Measurements from ENCODE around the gene TOLLIP.
"Not testable (repeated sequence)": the region's sequence is repeated elsewhere in the genome, so short reads cannot be mapped to it uniquely, and the experiment has no call there.

TOLLIP gene

GRCh38 chr11:1266976-1267375 is 42.5 kb downstream of the TOLLIP start:
- not testable (repeated sequence) for H3K79me2 ChIP-seq (ENCODE audit: control insufficient read depth, insufficient read depth, low read length); H2BK15ac ChIP-seq (replicated peaks; ENCODE audit: low read depth); H3K4me3 ChIP-seq (ENCODE audit: low read length); H3K23ac ChIP-seq (ENCODE audit: low read length); H2BK5ac ChIP-seq (ENCODE audit: low read length); DNase-seq; H3K4me2 ChIP-seq (ENCODE audit: low read length); H4K8ac ChIP-seq (ENCODE audit: low read depth, low read length); H3K56ac ChIP-seq (ENCODE audit: low read length); H3K9ac ChIP-seq (ENCODE audit: low read length); H3K18ac ChIP-seq (ENCODE audit: low read length); H4K5ac ChIP-seq (ENCODE audit: low read length); H3K79me1 ChIP-seq (ENCODE audit: low read length); H2AK5ac ChIP-seq (ENCODE audit: low read length); H3K36me3 ChIP-seq (ENCODE audit: control insufficient read depth, insufficient read depth, low read length); H2BK120ac ChIP-seq (ENCODE audit: low read depth, low read length); H3K27me3 ChIP-seq (ENCODE audit: insufficient read depth, low read length, poor library complexity); H3K4me1 ChIP-seq (ENCODE audit: control insufficient read depth, low read depth, low read length); H3K27ac ChIP-seq (ENCODE audit: low read depth, low read length); H3K4ac ChIP-seq (ENCODE audit: low read depth, low read length)
- no CpG with 5 or more reads among the region's 2 CpGs for WGBS (ENCODE audit: extremely low coverage, insufficient coverage, low lambda C conversion rate)

DNA sequence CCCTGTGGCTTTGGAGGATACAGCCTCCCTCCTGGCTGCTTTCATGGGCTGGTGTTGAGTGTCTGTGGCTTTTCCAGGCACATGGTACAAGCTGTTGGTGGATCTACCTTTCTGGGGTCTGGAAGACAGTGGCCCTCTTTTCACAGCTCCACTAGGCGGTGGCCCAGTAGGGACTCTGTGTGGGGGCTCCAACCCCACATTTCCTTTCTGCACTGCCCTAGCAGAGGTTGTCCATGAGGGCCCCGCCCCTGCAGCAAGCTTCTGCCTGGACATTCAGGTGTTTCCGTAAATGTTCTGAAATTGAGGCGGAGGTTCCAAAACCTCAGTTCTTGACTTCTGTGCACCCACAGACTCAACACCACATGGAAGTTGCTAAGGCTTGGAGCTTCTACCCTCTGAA is 44.0 kb downstream of the TOLLIP start:
- not testable (repeated sequence) for H3K4me1 ChIP-seq (ENCODE audit: control insufficient read depth, low read depth, low read length); H4K8ac ChIP-seq (ENCODE audit: low read depth, low read length); H3K79me1 ChIP-seq (ENCODE audit: low read length); H2BK15ac ChIP-seq (replicated peaks; ENCODE audit: low read depth); H2BK120ac ChIP-seq (ENCODE audit: low read depth, low read length); H3K23ac ChIP-seq (ENCODE audit: low read length); H3K79me2 ChIP-seq (ENCODE audit: control insufficient read depth, insufficient read depth, low read length); H3K4me2 ChIP-seq (ENCODE audit: low read length); H3K56ac ChIP-seq (ENCODE audit: low read length); H2AK5ac ChIP-seq (ENCODE audit: low read length); H3K4me3 ChIP-seq (ENCODE audit: low read length); H3K4ac ChIP-seq (ENCODE audit: low read depth, low read length); H3K9ac ChIP-seq (ENCODE audit: low read length); H3K18ac ChIP-seq (ENCODE audit: low read length); H3K36me3 ChIP-seq (ENCODE audit: control insufficient read depth, insufficient read depth, low read length); H3K27ac ChIP-seq (ENCODE audit: low read depth, low read length); H3K27me3 ChIP-seq (ENCODE audit: insufficient read depth, low read length, poor library complexity); H4K5ac ChIP-seq (ENCODE audit: low read length); H2BK5ac ChIP-seq (ENCODE audit: low read length); DNase-seq
- no CpG with 5 or more reads among the region's 4 CpGs for WGBS (ENCODE audit: extremely low coverage, insufficient coverage, low lambda C conversion rate)

- not testable (repeated sequence) for H2AK5ac ChIP-seq (ENCODE audit: low read length); H3K36me3 ChIP-seq (ENCODE audit: control insufficient read depth, insufficient read depth, low read length); H3K27me3 ChIP-seq (ENCODE audit: insufficient read depth, low read length, poor library complexity); H2BK120ac ChIP-seq (ENCODE audit: low read depth, low read length); H4K5ac ChIP-seq (ENCODE audit: low read length); H3K4me2 ChIP-seq (ENCODE audit: low read length); H3K9ac ChIP-seq (ENCODE audit: low read length); H3K18ac ChIP-seq (ENCODE audit: low read length); H4K8ac ChIP-seq (ENCODE audit: low read depth, low read length); H3K79me2 ChIP-seq (ENCODE audit: control insufficient read depth, insufficient read depth, low read length); H3K4me3 ChIP-seq (ENCODE audit: low read length); H3K27ac ChIP-seq (ENCODE audit: low read depth, low read length); H3K23ac ChIP-seq (ENCODE audit: low read length); H3K4me1 ChIP-seq (ENCODE audit: control insufficient read depth, low read depth, low read length); H2BK15ac ChIP-seq (replicated peaks; ENCODE audit: low read depth); H2BK5ac ChIP-seq (ENCODE audit: low read length); H3K79me1 ChIP-seq (ENCODE audit: low read length); H3K4ac ChIP-seq (ENCODE audit: low read depth, low read length); H3K56ac ChIP-seq (ENCODE audit: low read length)
- WGBS (ENCODE audit: extremely low coverage, insufficient coverage, low lambda C conversion rate) = no CpG with 5 or more reads among the region's 3 CpGs
- peak; percentile 83 for DNase-seq
Measured at GRCh38 chr11:1264444-1264843, 45.0 kb downstream of the TOLLIP start.

GRCh38 chr11:1263010-1263409 is 46.4 kb downstream of the TOLLIP start:
- Histone ChIP-seq H3K79me2 (ENCODE audit: control insufficient read depth, insufficient read depth, low read length) (no peaks in the 10 kb centered on the region), H3K18ac (ENCODE audit: low read length) (no peak overlapping the region), H2BK15ac (replicated peaks; ENCODE audit: low read depth) (no peak overlapping the region), H3K23ac (ENCODE audit: low read length) (no peak overlapping the region), H4K5ac (ENCODE audit: low read length) (no peak overlapping the region), H2AK5ac (ENCODE audit: low read length) (no peak overlapping the region), H3K36me3 (ENCODE audit: control insufficient read depth, insufficient read depth, low read length) (no peaks in the 10 kb centered on the region), H2BK5ac (ENCODE audit: low read length) (no peak overlapping the region), H2BK120ac (ENCODE audit: low read depth, low read length) (no peak overlapping the region), H3K4me2 (ENCODE audit: low read length) (no peak overlapping the region), H3K79me1 (ENCODE audit: low read length) (no peaks in the 10 kb centered on the region), H3K4ac (ENCODE audit: low read depth, low read length) (no peak overlapping the region), H3K56ac (ENCODE audit: low read length) (peak overlapping the region; percentile 84), H3K4me1 (ENCODE audit: control insufficient read depth, low read depth, low read length) (no peaks in the 10 kb centered on the region), H3K4me3 (ENCODE audit: low read length) (no peak overlapping the region), H4K8ac (ENCODE audit: low read depth, low read length) (no peak overlapping the region), H3K9ac (ENCODE audit: low read length) (peak overlapping the region; percentile 63), H3K27ac (ENCODE audit: low read depth, low read length) (no peak overlapping the region), H3K27me3 (ENCODE audit: insufficient read depth, low read length, poor library complexity) (no peaks in the 10 kb centered on the region)
- WGBS (ENCODE audit: extremely low coverage, insufficient coverage, low lambda C conversion rate) = no CpG with 5 or more reads among the region's 7 CpGs
- no peak for DNase-seq

DNA sequence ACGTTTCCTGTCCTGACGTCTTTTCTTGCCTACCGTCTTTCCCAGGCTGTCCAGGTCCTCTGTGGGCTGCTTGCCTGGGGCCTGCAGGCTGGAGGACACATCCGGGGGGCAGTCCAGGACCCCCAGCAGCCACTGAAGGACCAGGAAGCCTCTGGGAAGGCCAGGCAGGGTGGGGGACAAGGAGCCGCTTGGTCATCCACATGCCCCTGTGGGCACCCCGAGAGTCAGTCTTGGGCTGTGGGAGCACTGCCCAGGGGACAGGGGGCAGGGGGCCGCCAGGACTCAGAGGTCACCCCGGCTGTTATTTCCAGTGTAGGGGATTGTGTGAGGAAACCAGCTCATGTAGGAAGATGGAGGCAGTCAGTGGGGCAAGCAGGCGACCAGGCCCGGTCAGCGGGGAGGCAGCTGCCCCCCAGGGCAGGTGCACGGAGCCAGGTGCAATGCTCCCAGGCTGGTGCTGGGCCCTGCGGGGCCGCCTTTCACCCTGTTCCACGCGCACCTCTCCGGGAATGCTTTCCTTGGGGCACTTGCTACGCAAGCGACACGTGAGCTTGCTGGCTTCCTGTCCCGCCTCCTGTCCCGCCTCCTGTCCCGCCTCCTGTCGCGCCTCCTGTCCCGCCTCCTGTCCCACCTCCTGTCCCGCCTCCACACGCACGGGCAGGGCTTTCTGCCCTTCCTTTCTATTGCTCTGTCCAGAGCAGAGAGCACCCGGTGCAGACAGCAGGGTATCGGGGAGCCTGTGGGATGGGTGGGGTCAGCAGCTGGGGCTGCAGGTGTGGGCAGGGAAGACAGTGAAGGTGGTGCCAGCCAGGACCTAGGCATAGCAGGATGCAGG is 47.0 kb downstream of the TOLLIP start:
- H2BK120ac ChIP-seq (ENCODE audit: low read depth, low read length) = no peak overlapping the region
- H3K27me3 ChIP-seq (ENCODE audit: insufficient read depth, low read length, poor library complexity) = no peaks in the 10 kb centered on the region
- H3K36me3 ChIP-seq (ENCODE audit: control insufficient read depth, insufficient read depth, low read length) = no peaks in the 10 kb centered on the region
- peak; percentile 93 for DNase-seq
- peak overlapping the region; percentile 89 for H3K56ac ChIP-seq (ENCODE audit: low read length)
- H4K8ac ChIP-seq (ENCODE audit: low read depth, low read length) = no peak overlapping the region
- no peaks in the 10 kb centered on the region for H3K79me2 ChIP-seq (ENCODE audit: control insufficient read depth, insufficient read depth, low read length)
- no peak overlapping the region for H2BK15ac ChIP-seq (replicated peaks; ENCODE audit: low read depth)
- H3K23ac ChIP-seq (ENCODE audit: low read length) = no peak overlapping the region
- peak overlapping the region; percentile 65 for H3K9ac ChIP-seq (ENCODE audit: low read length)
- H3K4ac ChIP-seq (ENCODE audit: low read depth, low read length) = no peak overlapping the region
- H3K4me2 ChIP-seq (ENCODE audit: low read length) = peak overlapping the region; percentile 66
- no peak overlapping the region for H3K27ac ChIP-seq (ENCODE audit: low read depth, low read length)
- WGBS (ENCODE audit: extremely low coverage, insufficient coverage, low lambda C conversion rate) = no CpG with 5 or more reads among the region's 31 CpGs
- H3K4me1 ChIP-seq (ENCODE audit: control insufficient read depth, low read depth, low read length) = no peaks in the 10 kb centered on the region
- peak overlapping the region; percentile 4 for H3K18ac ChIP-seq (ENCODE audit: low read length)
- peak overlapping the region; percentile 58 for H2AK5ac ChIP-seq (ENCODE audit: low read length)
- no peak overlapping the region for H4K5ac ChIP-seq (ENCODE audit: low read length)
- H3K4me3 ChIP-seq (ENCODE audit: low read length) = no peak overlapping the region
- H2BK5ac ChIP-seq (ENCODE audit: low read length) = no peak overlapping the region
- no peaks in the 10 kb centered on the region for H3K79me1 ChIP-seq (ENCODE audit: low read length)

Data from mesendoderm (in vitro differentiated cells).